ENCODE results near the gene CD3G. TPM values are rescaled to one million over a fixed set of nuclear protein-coding genes. Genes with fewer than 3 reads are reported as not detected.

Gene CD3G
- total RNA-seq: not detected in 3 replicates
- long read RNA-seq: 0 reads

DNA sequence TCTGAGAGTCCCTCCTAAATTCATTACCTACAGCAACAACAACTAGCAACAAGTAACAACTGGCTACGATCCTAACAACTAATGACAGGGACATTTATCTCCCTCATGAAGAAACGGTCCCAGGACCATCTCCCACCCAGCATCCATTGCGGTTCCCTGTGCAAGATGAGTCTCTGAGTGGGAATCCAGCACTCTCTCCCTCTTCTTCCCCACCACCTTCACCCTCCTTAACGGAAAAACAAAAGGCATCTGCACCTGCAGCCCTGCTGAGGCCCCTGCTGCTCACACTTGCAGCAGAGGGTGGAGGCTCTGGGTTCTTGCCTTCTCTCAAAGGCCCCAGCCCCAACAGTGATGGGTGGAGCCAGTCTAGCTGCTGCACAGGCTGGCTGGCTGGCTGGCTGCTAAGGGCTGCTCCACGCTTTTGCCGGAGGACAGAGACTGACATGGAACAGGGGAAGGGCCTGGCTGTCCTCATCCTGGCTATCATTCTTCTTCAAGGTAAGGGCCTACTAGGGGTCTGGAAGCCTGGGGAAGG is at the start of gene CD3G:
Gene CD3G (plus strand): TSS at position 364 of the 535 bp plus-strand sequence. CDS start 80 bp downstream, at position 444.
- no peak for DNase-seq (ENCODE audit: low spot score)
- Mint-ChIP-seq H3K4me1 (ENCODE audit: low read depth) (no peaks in the 10 kb centered on the region), H3K9me3 (ENCODE audit: low read depth) (no peaks in the 10 kb centered on the region), H3K27me3 (ENCODE audit: low read depth) (peaks cover 56% of the 10 kb centered on the region), H3K4me3 (ENCODE audit: unreplicated experiment) (no peak within 1 kb of the TSS), H3K27ac (ENCODE audit: unreplicated experiment) (no peak within 1 kb of the TSS), H3K36me3 (ENCODE audit: low read depth) (peaks cover 3% of the 10 kb centered on the region)
- TF ChIP-seq, protein P1, sequence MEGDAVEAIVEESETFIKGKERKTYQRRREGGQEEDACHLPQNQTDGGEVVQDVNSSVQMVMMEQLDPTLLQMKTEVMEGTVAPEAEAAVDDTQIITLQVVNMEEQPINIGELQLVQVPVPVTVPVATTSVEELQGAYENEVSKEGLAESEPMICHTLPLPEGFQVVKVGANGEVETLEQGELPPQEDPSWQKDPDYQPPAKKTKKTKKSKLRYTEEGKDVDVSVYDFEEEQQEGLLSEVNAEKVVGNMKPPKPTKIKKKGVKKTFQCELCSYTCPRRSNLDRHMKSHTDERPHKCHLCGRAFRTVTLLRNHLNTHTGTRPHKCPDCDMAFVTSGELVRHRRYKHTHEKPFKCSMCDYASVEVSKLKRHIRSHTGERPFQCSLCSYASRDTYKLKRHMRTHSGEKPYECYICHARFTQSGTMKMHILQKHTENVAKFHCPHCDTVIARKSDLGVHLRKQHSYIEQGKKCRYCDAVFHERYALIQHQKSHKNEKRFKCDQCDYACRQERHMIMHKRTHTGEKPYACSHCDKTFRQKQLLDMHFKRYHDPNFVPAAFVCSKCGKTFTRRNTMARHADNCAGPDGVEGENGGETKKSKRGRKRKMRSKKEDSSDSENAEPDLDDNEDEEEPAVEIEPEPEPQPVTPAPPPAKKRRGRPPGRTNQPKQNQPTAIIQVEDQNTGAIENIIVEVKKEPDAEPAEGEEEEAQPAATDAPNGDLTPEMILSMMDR (IDR thresholded peaks at IDR 0.05): no peak

DNA sequence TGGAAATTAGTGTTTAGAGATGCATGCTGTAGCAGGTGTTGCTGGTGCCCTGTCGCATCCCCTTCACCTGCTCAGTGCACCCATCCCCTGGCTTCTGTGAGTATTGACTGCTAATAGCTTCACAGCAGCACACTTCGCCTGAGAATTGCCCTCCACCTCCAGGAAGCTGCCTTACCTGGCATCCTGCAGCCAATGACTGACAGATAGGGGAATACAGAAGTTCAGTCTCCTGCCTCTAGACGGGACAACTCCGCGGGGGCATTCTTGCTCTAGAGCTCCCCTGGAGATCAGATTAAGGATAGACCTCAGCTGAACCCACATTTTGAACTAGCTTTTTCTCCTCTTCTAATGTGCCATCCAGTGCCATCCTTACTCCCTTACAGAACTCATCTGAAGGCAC is 48.9 kb upstream of the CD3G start:
- Mint-ChIP-seq H3K27me3 (ENCODE audit: low read depth) (peaks cover 36% of the 10 kb centered on the region), H3K36me3 (ENCODE audit: low read depth) (no peaks in the 10 kb centered on the region), H3K9me3 (ENCODE audit: low read depth) (peaks cover 3% of the 10 kb centered on the region), H3K27ac (ENCODE audit: unreplicated experiment) (no peak overlapping the region), H3K4me3 (ENCODE audit: unreplicated experiment) (no peak overlapping the region), H3K4me1 (ENCODE audit: low read depth) (no peaks in the 10 kb centered on the region)
- DNase-seq (ENCODE audit: low spot score): no peak
- TF ChIP-seq, protein P1 (IDR thresholded peaks at IDR 0.05): no peak

DNA sequence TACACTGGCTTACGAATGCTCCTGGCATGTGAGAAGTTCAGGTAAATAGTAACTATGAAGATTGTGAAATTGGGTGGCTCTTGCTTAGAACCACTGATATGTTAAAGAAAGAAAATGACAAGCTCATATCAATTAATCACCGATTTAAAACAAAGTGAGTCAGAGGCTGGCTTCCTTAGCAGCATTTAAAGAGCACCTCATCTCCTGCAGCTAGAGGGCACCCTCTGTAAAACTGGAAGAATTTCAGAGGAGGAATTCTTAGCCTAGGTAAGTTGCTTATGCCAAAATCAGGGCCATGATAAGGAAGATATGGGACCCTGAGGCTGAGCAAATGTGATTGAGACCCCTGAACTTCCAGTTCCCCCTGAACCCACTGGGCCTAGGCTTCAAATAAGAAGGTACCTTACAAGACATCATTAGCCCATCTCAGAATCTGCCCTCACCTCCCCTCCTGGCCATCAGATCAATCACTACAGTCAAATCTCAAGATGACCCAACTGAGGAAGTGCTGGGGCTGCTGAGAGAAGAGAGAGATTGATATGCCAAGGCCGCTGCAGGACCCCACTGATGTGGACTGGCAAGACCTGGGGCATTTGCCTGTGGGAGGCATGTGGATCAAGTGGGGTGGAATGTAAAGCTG is 48.2 kb upstream of the CD3G start:
- Mint-ChIP-seq H3K9me3 (ENCODE audit: low read depth) (peaks cover 3% of the 10 kb centered on the region), H3K4me3 (ENCODE audit: unreplicated experiment) (no peak overlapping the region), H3K27me3 (ENCODE audit: low read depth) (peaks cover 41% of the 10 kb centered on the region), H3K27ac (ENCODE audit: unreplicated experiment) (no peak overlapping the region), H3K36me3 (ENCODE audit: low read depth) (no peaks in the 10 kb centered on the region), H3K4me1 (ENCODE audit: low read depth) (no peaks in the 10 kb centered on the region)
- no peak for DNase-seq (ENCODE audit: low spot score)
- TF ChIP-seq, protein P1 (IDR thresholded peaks at IDR 0.05): peak; percentile 62

DNA sequence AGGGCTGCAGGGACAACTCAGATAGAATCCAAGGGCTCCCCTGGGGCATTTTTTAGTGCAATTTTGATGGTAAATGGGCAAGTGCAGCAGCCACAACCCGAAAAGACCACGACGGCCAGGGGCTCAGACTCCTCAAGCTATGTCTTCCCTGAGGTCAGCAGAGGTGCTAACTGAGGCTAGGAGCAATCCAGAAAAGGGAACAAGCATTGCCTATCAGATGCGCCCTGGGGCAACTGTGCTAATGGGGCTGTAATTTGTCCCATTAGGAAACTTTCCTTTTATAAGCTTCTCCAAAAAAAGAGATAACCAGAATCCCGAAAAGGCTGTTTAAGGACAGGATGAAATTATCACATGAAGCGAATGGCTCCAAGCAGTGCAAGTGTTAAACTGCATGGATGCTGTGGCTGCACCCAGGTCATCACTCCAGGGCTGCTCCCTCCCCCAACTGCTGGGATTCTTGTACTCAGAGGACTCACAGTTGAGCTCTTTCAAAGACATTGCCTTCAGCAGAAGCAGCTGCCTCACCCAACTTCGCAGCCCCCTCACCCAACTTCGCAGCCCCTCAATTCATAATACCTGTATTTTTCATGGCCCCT is 42.4 kb upstream of the CD3G start:
- TF ChIP-seq, protein P1 (IDR thresholded peaks at IDR 0.05): no peak
- H3K4me1 Mint-ChIP-seq (ENCODE audit: low read depth): no peaks in the 10 kb centered on the region

DNA sequence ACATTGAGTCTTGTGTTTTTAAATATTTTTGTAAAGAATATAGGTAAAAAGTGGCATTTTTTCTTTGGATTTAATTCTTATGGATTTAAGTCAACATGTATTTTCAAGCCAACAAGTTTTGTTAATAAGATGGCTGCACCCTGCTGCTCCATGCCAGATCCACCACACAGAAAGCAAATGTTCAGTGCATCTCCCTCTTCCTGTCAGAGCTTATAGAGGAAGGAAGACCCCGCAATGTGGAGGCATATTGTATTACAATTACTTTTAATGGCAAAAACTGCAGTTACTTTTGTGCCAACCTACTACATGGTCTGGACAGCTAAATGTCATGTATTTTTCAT is 39.9 kb upstream of the CD3G start:
- Mint-ChIP-seq H3K36me3 (ENCODE audit: low read depth) (no peaks in the 10 kb centered on the region), H3K9me3 (ENCODE audit: low read depth) (no peaks in the 10 kb centered on the region), H3K27me3 (ENCODE audit: low read depth) (peaks cover 35% of the 10 kb centered on the region), H3K27ac (ENCODE audit: unreplicated experiment) (no peak overlapping the region), H3K4me3 (ENCODE audit: unreplicated experiment) (no peak overlapping the region), H3K4me1 (ENCODE audit: low read depth) (no peaks in the 10 kb centered on the region)
- TF ChIP-seq, protein P1 (IDR thresholded peaks at IDR 0.05): no peak
- no peak for DNase-seq (ENCODE audit: low spot score)

More for the DNA sequence above, 42.4 kb upstream of the CD3G start:
- Mint-ChIP-seq H3K27ac (ENCODE audit: unreplicated experiment) (no peak overlapping the region), H3K36me3 (ENCODE audit: low read depth) (no peaks in the 10 kb centered on the region), H3K4me3 (ENCODE audit: unreplicated experiment) (no peak overlapping the region), H3K27me3 (ENCODE audit: low read depth) (peaks cover 35% of the 10 kb centered on the region), H3K9me3 (ENCODE audit: low read depth) (no peaks in the 10 kb centered on the region)
- DNase-seq (ENCODE audit: low spot score): no peak

All from chondrocyte (in vitro differentiated cells).